Spleen (tissue), 11 donors: ENCODE measurements around the gene EDN2. TPM values are rescaled to one million over a fixed set of nuclear protein-coding genes. Genes with fewer than 3 reads are reported as not detected.

Experiments
- DNase-seq: peaks from one replicate; pipeline ENCODE4 v3.0.0-alpha.2; 2020
- H3K27ac ChIP-seq, 8 donors: fragments of 200-600 bp; sonication (generic) in 7 of 8; 1 replicate in 4 of 8; 2 replicates in 4 of 8; pipeline versions ENCODE4 v1.5.0 to v1.8.0; 2016 to 2021; ENCODE audit warnings: inconsistent platforms in 4 of 8, mild to moderate bottlenecking in 4 of 8, moderate library complexity in 1 of 8
- H3K27me3 ChIP-seq, 7 donors: fragments of 200-600 bp; sonication (generic) in 6 of 7; replicated peaks in 1 of 7; 1 replicate in 4 of 7; 2 replicates in 3 of 7; pipeline versions ENCODE4 v1.5.0 to v1.8.0; 2016 to 2021; ENCODE audit warnings: inconsistent platforms in 3 of 7, mild to moderate bottlenecking in 1 of 7
- H3K36me3 ChIP-seq, 6 donors: fragments of 200-600 bp; sonication (generic) in 5 of 6; 1 replicate in 4 of 6; 2 replicates in 2 of 6; pipeline versions ENCODE4 v1.5.0 to v1.8.0; 2016 to 2021; ENCODE audit warnings: inconsistent platforms in 2 of 6
- H3K4me1 ChIP-seq, 6 donors: fragments of 200-600 bp; sonication (generic) in 5 of 6; 1 replicate in 3 of 6; 2 replicates in 3 of 6; pipeline versions ENCODE4 v1.5.0 to v1.8.0; 2016 to 2021; ENCODE audit warnings: inconsistent platforms in 3 of 6
- H3K4me3 ChIP-seq, 8 donors: fragments of 200-600 bp; sonication (generic) in 7 of 8; 1 replicate in 4 of 8; 2 replicates in 4 of 8; pipeline versions ENCODE4 v1.5.0 to v1.8.0; 2016 to 2021; ENCODE audit warnings: inconsistent platforms in 4 of 8, mild to moderate bottlenecking in 4 of 8, moderate library complexity in 2 of 8
- H3K9me3 ChIP-seq, 8 donors: fragments of 200-600 bp; sonication (generic) in 7 of 8; 1 replicate in 4 of 8; 2 replicates in 4 of 8; pipeline versions ENCODE4 v1.5.0 to v1.8.0; 2016 to 2021; ENCODE audit warnings: inconsistent platforms in 4 of 8
- CTCF ChIP-seq, 11 experiments: fragments of 200-600 bp in 7 of 11; fragments of 450-650 bp in 4 of 11; sonication (generic) in 4 of 11; IDR thresholded peaks in 8 of 11; conservative IDR thresholded peaks in 3 of 11; 1 replicate in 7 of 11; 2 replicates in 4 of 11; pipeline versions ENCODE4 v1.4.0 to v1.8.0; 2016 to 2021; ENCODE audit warnings: antibody characterized with exemption in 11 of 11, inconsistent platforms in 4 of 11, mild to moderate bottlenecking in 1 of 11
- POLR2A ChIP-seq, 3 donors: fragments of 450-650 bp; IDR thresholded peaks; one replicate each; pipeline ENCODE4 v1.5.1; 2017; ENCODE audit warnings: antibody characterized with exemption in 3 of 3, mild to moderate bottlenecking in 1 of 3
- POLR2AphosphoS5 ChIP-seq, 3 donors: sonication (generic); formaldehyde crosslinking; IDR thresholded peaks; one replicate each; pipeline ENCODE4 v1.5.1; 2017; ENCODE audit warnings: antibody characterized with exemption in 3 of 3
- whole genome bisulfite sequencing, 5 donors: extraction: QIAGEN DNeasy Blood & Tissue Kit in 3 of 5; methylation state at CpG; one replicate each; pipeline versions ENCODE4 v1.1.5 to v1.1.7; 2013 to 2018; 5-methylcytosine and 5-hydroxymethylcytosine counted together
- intact Hi-C: fragments of 100-400 bp; cut with DNase I; formaldehyde crosslinking; loops from one replicate; pipeline ENCODE4 v1.15.0; 2023; ENCODE audit warnings: low total_unique reads
- polyA plus RNA-seq, 3 donors: library from polyadenylated mRNA; stranded (reverse); fragments of 200-250 nt; gene quantifications; one replicate each; pipeline ENCODE4 v1.2.1, GENCODE V29; 2013
- total RNA-seq, 7 donors: library from RNA; depleted of rRNA in 3 of 7; stranded (reverse); fragments of >200 nt in 3 of 7; fragmentation: NEBNext Ultra II Directional in 4 of 7; extraction: Animal tissue kit (Norgen Biotek cat#: 25700) in 4 of 7; gene quantifications; one replicate each; pipeline versions ENCODE4 v1.1.0 to v1.2.1, GENCODE V29; 2016 to 2021
- donor health status: healthy with polysubstance abuse.
- donor health status: DM: no; HTN: no; CAD: no; lungs with moderate emphysema.
- donor health status: DM: no; HTN: no; CAD: no.
- donor health status: Bipolar disorder and iron deficiency.
- donor health status: healthy.
- donor health status: DM: no; HTN: no; CAD: no.
- donor health status: DM: yes; HTN: yes; CAD: no.

EDN2 gene
- total and polyA plus RNA-seq, 10 donors = not detected

DNA sequence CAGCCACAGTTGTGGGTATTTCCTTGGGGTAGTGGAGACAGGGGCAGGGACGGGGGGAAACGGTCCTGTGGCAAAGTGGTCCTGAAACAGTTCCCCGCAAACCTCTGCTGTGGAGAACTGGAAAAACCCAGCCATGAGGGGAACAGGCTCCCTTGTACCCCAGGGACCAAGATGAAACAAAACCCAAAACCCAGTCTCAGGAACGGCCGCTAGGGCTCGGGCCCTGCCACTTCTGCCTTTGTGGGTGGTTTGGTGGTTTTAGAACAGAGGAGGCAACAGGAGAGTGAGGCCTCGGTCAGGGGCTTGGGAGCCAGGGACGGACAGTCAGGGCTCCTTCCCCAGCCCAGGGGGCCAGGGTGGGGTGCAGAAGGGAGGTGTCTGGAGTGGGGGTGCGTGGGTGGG lies 24.8 kb upstream of the EDN2 start:
- no peak for DNase-seq
- 53 to 64% (median 57%) methylated on average over 9 of the region's 9 CpGs for WGBS, 5 donors
- TF ChIP-seq POLR2AphosphoS5 (IDR thresholded peaks at IDR 0.05) = no peak
- TF ChIP-seq CTCF (IDR thresholded peaks at IDR 0.05 in 8 of 11, conservative IDR thresholded peaks at IDR 0.05 in 3 of 11) = no peak
- TF ChIP-seq POLR2A (IDR thresholded peaks at IDR 0.05) = no peak
- intact Hi-C loops = no loop called here
- Histone ChIP-seq H3K4me3 (no peak overlapping the region), H3K27ac (no peak overlapping the region), H3K27me3 (no peaks in the 10 kb centered on the region), H3K4me1 (no peaks in the 10 kb centered on the region), H3K36me3 (peaks cover 0 to 37% (median 15%) of the 10 kb centered on the region in 6 donors), H3K9me3 (no peaks in the 10 kb centered on the region)

DNA sequence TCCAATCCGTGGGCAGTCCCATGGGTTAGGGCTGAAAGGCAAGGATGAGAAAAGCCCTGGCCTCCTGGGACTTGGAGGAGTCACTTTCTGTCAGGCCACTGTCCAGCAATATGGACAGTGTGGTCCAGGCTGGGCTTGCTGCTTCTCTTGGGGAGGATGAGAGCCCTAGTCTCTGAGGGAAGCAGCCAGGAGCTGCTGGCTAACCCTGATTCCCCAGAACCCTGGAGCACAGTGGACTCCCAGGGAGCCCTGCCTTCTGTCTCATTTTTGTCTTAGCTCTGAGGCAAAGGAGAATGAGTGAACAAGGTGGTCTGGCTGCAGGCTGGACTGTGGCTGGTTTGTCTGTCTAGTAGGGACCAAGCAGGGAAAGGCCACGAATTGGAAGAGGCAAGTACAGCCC lies 23.8 kb upstream of the EDN2 start:
- Histone ChIP-seq H3K9me3 (no peaks in the 10 kb centered on the region), H3K4me1 (no peaks in the 10 kb centered on the region), H3K4me3 (no peak overlapping the region), H3K36me3 (peaks cover 0 to 35% (median 15%) of the 10 kb centered on the region in 6 donors), H3K27me3 (no peaks in the 10 kb centered on the region), H3K27ac (no peak overlapping the region)
- WGBS, 5 donors = 74 to 88% (median 82%) methylated on average over 2 of the region's 2 CpGs
- intact Hi-C loops = no loop called here
- DNase-seq = no peak
- TF ChIP-seq POLR2A (IDR thresholded peaks at IDR 0.05) (no peak), POLR2AphosphoS5 (IDR thresholded peaks at IDR 0.05) (no peak), CTCF (IDR thresholded peaks at IDR 0.05 in 8 of 11, conservative IDR thresholded peaks at IDR 0.05 in 3 of 11) (no peak)

GRCh38 chr1:41507836-41508235 lies 23.4 kb upstream of the EDN2 start:
- intact Hi-C loops = no loop called here

More at GRCh38 chr1:41507836-41508235, 23.4 kb upstream of the EDN2 start:
- no peak overlapping the region for H3K4me3 ChIP-seq
- peaks cover 0 to 30% (median 10%) of the 10 kb centered on the region in 6 donors for H3K36me3 ChIP-seq
- H3K9me3 ChIP-seq = no peaks in the 10 kb centered on the region
- 88 to 99% (median 93%) methylated on average over 2 to 6 of the region's 6 CpGs for WGBS, 5 donors
- no peaks in the 10 kb centered on the region for H3K27me3 ChIP-seq
- TF ChIP-seq POLR2AphosphoS5 (IDR thresholded peaks at IDR 0.05) (no peak), POLR2A (IDR thresholded peaks at IDR 0.05) (no peak), CTCF (IDR thresholded peaks at IDR 0.05 in 8 of 11, conservative IDR thresholded peaks at IDR 0.05 in 3 of 11) (no peak)
- no peaks in the 10 kb centered on the region for H3K4me1 ChIP-seq
- H3K27ac ChIP-seq = no peak overlapping the region
- DNase-seq = no peak
